Measurements from ENCODE around the gene ANGPTL1.
"Not testable (repeated sequence)": the region's sequence is repeated elsewhere in the genome, so short reads cannot be mapped to it uniquely, and the experiment has no call there.

ANGPTL1 gene

GRCh38 chr1:178864326-178864725, 6.6 kb downstream of the ANGPTL1 start:
- DNase-seq, result peak; percentile 42

- DNase-seq, result no peak
Observed at GRCh38 chr1:178862864-178863263, 8.0 kb downstream of the ANGPTL1 start.

GRCh38 chr1:178862416-178862815, 8.5 kb downstream of the ANGPTL1 start:
- no peak for DNase-seq

- no peak for DNase-seq
Observed at GRCh38 chr1:178857126-178857525, 13.8 kb downstream of the ANGPTL1 start.

- DNase-seq, result no peak
Observed at GRCh38 chr1:178849918-178850317, 21.0 kb downstream of the ANGPTL1 start.

GRCh38 chr1:178847919-178848318, 23.0 kb downstream of the ANGPTL1 start:
- not testable (repeated sequence) for DNase-seq

GRCh38 chr1:178847396-178847849, 23.5 kb downstream of the ANGPTL1 start:
- no peak for DNase-seq

- no peak for DNase-seq
Observed at GRCh38 chr1:178846306-178846705, 24.6 kb downstream of the ANGPTL1 start.

GRCh38 chr1:178844436-178844835, 26.4 kb downstream of the ANGPTL1 start:
- DNase-seq, result no peak

GRCh38 chr1:178825167-178825566, 45.7 kb downstream of the ANGPTL1 start:
- no peak for DNase-seq

- peak; percentile 38 for DNase-seq
Observed at GRCh38 chr1:178821134-178821866, 49.6 kb downstream of the ANGPTL1 start.

GRCh38 chr1:178819123-178819522, 51.8 kb downstream of the ANGPTL1 start:
- no peak for DNase-seq

GRCh38 chr1:178818416-178818815, 52.5 kb downstream of the ANGPTL1 start:
- DNase-seq, result no peak

GRCh38 chr1:178810585-178810984, 60.3 kb downstream of the ANGPTL1 start:
- no peak for DNase-seq

- DNase-seq, result no peak
Observed at GRCh38 chr1:178808529-178808928, 62.3 kb downstream of the ANGPTL1 start.

GRCh38 chr1:178806665-178807300, 64.1 kb downstream of the ANGPTL1 start:
- DNase-seq, result no peak

- DNase-seq, result no peak
Observed at GRCh38 chr1:178802873-178803272, 68.0 kb downstream of the ANGPTL1 start.

Data from activated CD4-positive, alpha-beta T cell treated with anti-CD3 and anti-CD28 coated beads, Interleukin-2, amount 50 U/mL, for 16 hours (primary cell).